Measurements from ENCODE around the gene LCMT1. TPM values are rescaled to one million over a fixed set of nuclear protein-coding genes. Genes with fewer than 3 reads are reported as not detected.

Gene LCMT1
- total and polyA plus RNA-seq, 9 of the 15 experiments (the other 6 are each of a cell fraction or from before 2014, with no cell fraction given) = 20.0 to 42.8 (median 32.3) TPM

GRCh38 chr16:25100511-25100910, 11.0 kb upstream of the LCMT1 start (continued):
- no peak for TF ChIP-seq ZNF318 (IDR thresholded peaks at IDR 0.05; ENCODE audit: borderline replicate concordance in 1 of 2, low read depth in 1 of 2)
- TF ChIP-seq ZNF184 (CRISPR knock-in tag; IDR thresholded peaks at IDR 0.05) = no peak
- no peak for TF ChIP-seq ARID3A (IDR thresholded peaks at IDR 0.05; ENCODE audit: borderline replicate concordance, low read depth, low read length)
- no peak for TF ChIP-seq HLTF (IDR thresholded peaks at IDR 0.05)
- no peak for TF ChIP-seq ZNF655 (CRISPR knock-in tag; IDR thresholded peaks at IDR 0.05)
- TF ChIP-seq KDM1A (IDR thresholded peaks at IDR 0.05) = no peak
- no peak for TF ChIP-seq ZNF239 (CRISPR knock-in tag; IDR thresholded peaks at IDR 0.05)
- no peak for TF ChIP-seq POLR3G (IDR thresholded peaks at IDR 0.05; ENCODE audit: extremely low read depth, insufficient read length, insufficient replicate concordance)
- TF ChIP-seq PKNOX1 (IDR thresholded peaks at IDR 0.05) = peak; percentile 81
- TF ChIP-seq MEIS2 (IDR thresholded peaks at IDR 0.05; ENCODE audit: partially characterized antibody) = peak; percentile 74
- TF ChIP-seq PRDM10 (IDR thresholded peaks at IDR 0.05; ENCODE audit: partially characterized antibody) = no peak
- no peak for TF ChIP-seq SREBF1 (IDR thresholded peaks at IDR 0.05; ENCODE audit: borderline replicate concordance, low read depth, low read length)

All from K562 (cell line).